NCI-H526 (cell line): Measurements from ENCODE around the gene POLH.

Experiments used
- DNase-seq, 2 experiments: peaks; one replicate each; lab custom pipeline; 2025; lab: John Stamatoyannopoulos, UW

POLH gene

GRCh38 chr6:43606019-43606418 is 30.0 kb downstream of the POLH start:
- no peak for DNase-seq

GRCh38 chr6:43608310-43608763 is 32.4 kb downstream of the POLH start:
- peak; percentile 39 to 81 for DNase-seq

- no peak for DNase-seq
Measured at GRCh38 chr6:43608807-43609206, 32.8 kb downstream of the POLH start.

- DNase-seq, result no peak
Measured at GRCh38 chr6:43609402-43609801, 33.4 kb downstream of the POLH start.

GRCh38 chr6:43610431-43610830 is 34.4 kb downstream of the POLH start:
- no peak for DNase-seq

- no peak for DNase-seq
Measured at GRCh38 chr6:43613721-43614395, 37.9 kb downstream of the POLH start.

- DNase-seq, result no peak
Measured at GRCh38 chr6:43614396-43614730, 38.4 kb downstream of the POLH start.

DNA sequence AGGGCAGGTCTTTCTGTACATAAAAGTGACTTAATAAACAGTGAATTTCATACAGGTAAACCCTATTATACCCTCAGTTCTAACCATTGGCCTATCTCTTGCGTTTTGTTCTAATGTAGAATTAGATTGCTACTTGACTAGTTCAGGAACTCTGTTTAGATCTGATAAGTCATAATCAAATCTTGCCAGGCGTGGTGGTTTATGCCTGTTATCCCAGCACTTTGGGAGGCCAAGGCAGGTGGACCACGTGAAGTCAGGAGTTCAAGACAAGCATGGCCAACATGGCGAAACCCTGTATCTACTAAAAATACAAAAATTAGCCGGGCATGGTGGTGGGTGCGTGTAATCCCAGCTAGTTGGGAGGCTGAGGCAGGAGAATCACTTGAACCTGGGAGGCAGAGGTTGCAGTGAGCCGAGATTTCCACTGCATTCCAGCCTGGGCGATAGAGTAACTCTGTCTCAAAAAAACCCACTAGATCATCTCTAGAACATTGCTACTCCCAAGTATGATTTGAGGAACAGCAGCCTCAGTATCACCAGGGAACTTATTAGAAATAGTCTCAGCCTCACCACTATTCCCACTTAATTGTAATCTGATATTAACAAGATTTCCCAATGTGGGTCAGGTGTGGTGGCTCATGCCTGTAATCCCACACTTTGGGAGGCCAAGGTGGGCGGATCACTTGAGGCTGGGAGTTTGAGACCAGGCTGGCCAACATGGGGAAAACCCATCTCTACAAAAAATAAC is 40.9 kb downstream of the POLH start:
- DNase-seq, result no peak

DNA sequence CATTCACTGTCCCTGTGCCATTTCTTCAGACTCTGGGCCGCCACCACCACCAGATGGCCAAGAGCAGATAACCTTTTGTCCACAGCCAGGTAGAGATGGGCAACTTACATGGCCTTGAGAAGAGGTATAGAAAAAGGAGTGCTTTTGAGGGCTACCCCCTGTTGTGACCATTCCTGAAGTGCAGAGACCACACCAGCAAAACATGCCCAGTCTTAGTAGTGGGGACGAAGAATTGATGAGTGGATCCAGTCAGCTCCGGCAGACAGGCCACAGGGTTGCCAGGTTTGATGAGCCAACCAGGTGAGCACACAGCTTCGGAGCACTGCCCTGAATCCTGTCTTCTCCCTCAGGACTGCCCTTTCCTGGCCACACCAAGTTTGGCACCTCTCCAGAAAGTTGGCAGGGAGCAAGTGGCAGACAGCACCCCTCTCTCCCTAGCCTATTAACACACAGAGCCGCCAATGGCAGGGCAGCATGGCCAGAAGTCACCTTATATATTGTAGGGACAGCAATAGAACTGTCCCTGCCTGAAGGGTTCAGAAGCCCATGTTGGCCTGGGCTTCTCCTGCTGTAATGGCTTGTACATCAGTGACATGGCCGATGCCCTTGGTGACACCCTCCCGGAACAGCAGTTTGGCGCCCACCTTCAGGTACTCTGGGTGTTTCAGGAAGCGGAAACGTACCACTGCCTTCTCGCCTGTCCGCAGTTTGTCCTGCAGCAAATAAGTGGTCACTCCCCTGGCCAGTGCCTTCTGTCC is 45.3 kb downstream of the POLH start:
- no peak for DNase-seq

DNA sequence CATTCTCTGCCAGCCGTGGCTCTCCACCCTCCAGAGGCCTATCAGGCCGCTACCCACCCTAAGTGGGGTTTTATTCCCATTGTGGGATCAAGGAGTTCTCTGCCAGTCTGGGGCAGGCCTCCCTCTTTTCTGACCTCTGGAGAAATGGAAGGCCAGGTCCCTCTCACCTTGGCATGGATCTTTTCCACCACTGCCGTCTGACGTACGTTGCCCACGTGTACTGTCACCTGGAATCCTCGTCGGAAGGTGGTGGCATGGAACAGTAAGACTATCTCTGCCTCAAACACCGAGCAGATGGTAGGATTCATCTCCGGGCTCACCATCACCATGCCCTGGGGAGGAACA is 45.8 kb downstream of the POLH start:
- DNase-seq, result no peak

- no peak for DNase-seq
Measured at GRCh38 chr6:43622541-43622940, 46.6 kb downstream of the POLH start.

GRCh38 chr6:43623880-43624785 is 48.1 kb downstream of the POLH start:
- no peak for DNase-seq

GRCh38 chr6:43624786-43625288 is 48.9 kb downstream of the POLH start:
- no peak for DNase-seq

DNA sequence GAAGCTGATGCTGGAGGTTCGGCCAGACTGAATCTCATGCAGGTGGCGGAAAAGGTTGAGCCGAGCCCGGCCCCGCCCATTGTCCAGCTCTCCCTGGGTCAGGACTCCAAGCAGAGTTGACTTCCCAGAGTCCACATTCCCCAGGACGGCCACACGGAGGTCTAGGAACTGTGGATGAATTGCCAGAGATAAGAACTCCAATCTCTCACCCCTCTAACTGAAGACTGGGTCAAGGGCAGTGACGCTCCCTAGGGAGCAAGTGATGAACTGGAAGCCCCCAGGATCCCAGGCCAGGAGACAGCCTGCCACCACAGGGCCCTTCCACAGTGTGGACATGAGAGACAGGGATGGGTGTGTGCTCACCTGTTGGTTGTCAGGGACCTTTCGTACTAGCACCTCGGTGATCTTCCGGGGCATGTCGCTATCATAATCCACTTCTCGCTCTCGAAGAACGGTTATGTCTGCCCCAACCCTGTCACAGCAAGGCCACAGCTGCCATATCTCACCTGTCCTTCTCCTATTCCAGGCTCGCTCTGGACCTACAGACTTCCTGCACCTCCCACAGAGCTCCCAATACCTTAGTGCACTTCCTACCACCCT is 49.5 kb downstream of the POLH start:
- DNase-seq, result no peak

- DNase-seq, result no peak
Measured at GRCh38 chr6:43627008-43627825, 51.2 kb downstream of the POLH start.

DNA sequence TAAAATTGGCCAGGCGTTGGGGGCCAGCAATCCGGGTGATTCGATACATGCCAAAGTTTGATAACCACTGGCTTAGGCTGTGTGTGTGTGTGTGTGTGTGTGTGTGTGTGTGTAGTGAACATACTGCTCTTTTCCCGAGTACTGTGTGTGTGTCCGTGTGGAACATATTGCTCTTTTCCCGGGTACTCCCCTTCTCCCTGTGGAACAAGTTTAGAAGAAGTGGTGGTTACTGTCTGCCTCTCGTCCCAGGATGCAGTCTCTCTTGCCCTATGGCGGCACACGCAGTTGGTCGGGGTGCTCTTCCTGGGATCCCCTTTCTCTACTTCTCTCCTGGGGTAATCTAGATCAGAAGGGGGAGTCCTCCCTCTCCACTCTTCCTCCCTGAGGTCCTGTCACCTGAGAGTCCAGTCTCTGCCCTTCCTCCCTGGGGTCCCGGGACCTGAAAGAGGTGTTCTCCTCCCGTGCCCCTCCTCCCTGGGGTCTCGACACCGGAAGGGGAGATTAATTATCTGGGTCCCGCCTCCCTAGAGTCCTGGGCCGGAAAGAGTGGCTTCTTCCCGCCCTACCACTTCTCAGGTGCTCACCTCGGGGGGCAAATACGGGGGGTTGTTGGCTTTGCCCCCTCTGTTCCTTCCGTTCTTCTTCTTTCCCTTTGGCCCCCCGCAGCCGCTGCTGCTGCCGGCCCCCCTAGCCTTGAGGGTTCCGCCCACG is 52.6 kb downstream of the POLH start:
- peak; percentile 45 to 72 for DNase-seq

DNA sequence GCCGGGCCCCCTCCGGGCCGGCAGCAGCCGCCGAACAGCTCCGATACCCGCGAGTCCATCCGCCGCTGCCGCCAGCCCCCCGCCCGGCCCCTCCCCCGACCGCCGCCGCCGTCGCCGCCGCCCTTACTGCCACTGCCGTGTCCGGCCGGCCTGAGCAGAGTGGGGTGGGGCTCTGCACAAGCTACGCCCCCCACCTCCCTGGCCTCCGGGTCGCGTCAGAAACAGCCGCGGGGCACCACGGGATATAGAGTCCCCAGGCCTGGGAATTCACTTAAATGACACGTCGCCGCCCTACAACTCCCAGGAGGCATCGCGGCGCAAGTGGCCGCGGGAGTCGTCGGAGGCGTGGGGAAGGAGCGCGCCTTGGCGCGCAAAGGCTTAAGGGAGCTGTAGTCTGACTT is 53.1 kb downstream of the POLH start, which contains the start of gene GTPBP2:
Gene GTPBP2, minus strand, starts transcription at position 161 of the 401 bp plus-strand sequence. Its CDS starts 102 bp downstream, at position 59.
- peak; percentile 97 to 99 for DNase-seq

DNA sequence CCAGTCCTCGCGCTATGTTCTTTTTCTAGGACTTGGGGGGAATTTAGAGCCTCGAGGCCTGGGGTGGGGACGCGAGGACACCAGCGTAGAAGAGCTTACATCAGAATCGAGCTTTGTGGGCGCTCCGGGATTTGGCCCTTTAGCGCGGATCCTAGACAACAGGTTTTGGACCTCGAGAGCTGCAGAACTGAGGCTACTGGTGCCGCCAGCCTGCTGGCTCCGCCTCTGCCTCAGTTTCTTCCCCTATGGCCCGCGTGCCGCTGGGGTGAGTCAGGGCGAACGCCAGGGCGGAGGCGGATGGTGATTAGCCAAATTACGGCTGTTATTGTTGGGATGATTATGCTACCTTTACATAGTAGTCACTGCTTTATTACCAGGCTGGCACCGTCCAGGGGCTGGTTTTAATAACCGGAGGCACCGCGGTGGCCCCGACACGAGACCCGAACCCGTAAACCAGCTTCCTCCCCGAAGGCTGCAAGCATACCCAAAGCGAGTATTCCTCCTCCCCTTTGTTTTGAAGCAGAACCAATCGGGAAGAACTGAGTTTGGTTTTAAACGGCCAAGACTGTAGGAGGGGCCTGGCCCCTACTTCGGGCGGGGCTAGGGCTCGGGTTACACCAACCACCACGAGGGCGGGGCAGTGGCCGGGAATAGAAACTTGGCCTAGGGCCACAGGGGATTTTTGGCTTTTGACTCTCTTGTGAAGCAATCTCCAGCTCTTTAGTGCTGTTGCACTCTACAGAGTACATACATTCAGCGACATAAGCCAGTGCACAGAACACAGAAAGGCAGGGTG is 53.7 kb downstream of the POLH start:
- DNase-seq, result peak; percentile 89 to 96
